GM13977 (cell line): ENCODE results near the gene ARFIP2.

Source experiments
- DNase-seq: peaks from one replicate; pipeline ENCODE4 v3.0.0; 2012; ENCODE audit warnings: low spot score
- CTCF ChIP-seq: IDR thresholded peaks from 2 replicates; pipeline ENCODE4 v1.5.1; 2012; ENCODE audit warnings: mild to moderate bottlenecking, control low read depth; ENCODE audit not compliant: insufficient read depth; ENCODE audit errors: extremely low read depth, missing control alignments
- in situ Hi-C: fragments of 300-500 bp; cut with MboI; formaldehyde crosslinking; loops from one replicate; pipeline ENCODE4 v1.12.0; 2022; ENCODE audit warnings: low sequenced_read_pairs, low pct_unique_long_range_greater_than_20kb, mixed read lengths, inconsistent platforms; ENCODE audit not compliant: unreplicated experiment

The ARFIP2 gene

GRCh38 chr11:6437993-6438392, 43.1 kb downstream of the ARFIP2 start:
- no peak for TF ChIP-seq CTCF
- no peak for DNase-seq
- in situ Hi-C loops = no loop called here

GRCh38 chr11:6437423-6437822, 43.7 kb downstream of the ARFIP2 start:
- no peak for TF ChIP-seq CTCF
- no peak for DNase-seq
- in situ Hi-C loops = no loop called here

GRCh38 chr11:6433998-6434660, 47.0 kb downstream of the ARFIP2 start:
- TF ChIP-seq CTCF = no peak
- in situ Hi-C loops = no loop called here
- no peak for DNase-seq

GRCh38 chr11:6431861-6432260, 49.3 kb downstream of the ARFIP2 start:
- no peak for TF ChIP-seq CTCF
- no peak for DNase-seq
- in situ Hi-C loops = no loop called here

GRCh38 chr11:6427516-6427915, 53.6 kb downstream of the ARFIP2 start:
- in situ Hi-C loops = no loop called here
- TF ChIP-seq CTCF = no peak
- no peak for DNase-seq
